ENCODE data around the gene ATG14. TPM values are rescaled to one million over a fixed set of nuclear protein-coding genes. Genes with fewer than 3 reads are reported as not detected.
"Not testable (repeated sequence)": the region's sequence is repeated elsewhere in the genome, so short reads cannot be mapped to it uniquely, and the experiment has no call there.

The ATG14 gene
- total RNA-seq, 4 donors from 2014 or later = 11.5 to 24.7 (median 13.4) TPM

DNA sequence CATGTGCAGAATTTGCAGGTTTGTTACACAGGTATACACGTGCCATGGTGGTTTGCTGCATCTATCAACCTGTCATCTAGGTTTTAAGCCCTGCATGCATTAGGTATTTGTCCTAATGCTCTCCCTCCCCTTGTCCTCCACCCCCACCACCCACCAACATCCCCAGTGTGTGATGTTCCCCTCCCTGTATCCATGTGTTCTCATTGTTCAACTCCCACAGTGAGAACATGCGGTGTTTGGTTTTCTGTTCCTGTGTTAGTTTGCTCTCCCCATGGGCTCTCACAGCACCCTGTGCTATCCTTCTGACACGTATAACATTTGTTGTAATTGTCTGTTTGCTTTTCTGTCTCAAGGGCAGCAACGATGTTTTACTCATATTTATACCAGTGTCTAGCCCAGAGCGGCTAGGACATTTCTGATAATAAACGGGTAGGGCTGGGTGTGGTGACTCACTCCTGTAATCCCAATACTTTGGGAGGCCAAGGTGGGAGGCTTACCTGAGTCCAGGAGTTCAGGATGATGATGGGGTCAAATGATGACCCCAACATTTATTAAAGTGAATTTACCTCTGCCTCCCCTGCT lies 67.0 kb downstream of the ATG14 start:
- WGBS, 2 donors (ENCODE audit: low coverage in 1 of 2) = 56 to 60% methylated on average over 5 to 6 of the region's 6 CpGs
- H3K27ac ChIP-seq = peak overlapping the region; percentile 64 to 83 (median 76)

DNA sequence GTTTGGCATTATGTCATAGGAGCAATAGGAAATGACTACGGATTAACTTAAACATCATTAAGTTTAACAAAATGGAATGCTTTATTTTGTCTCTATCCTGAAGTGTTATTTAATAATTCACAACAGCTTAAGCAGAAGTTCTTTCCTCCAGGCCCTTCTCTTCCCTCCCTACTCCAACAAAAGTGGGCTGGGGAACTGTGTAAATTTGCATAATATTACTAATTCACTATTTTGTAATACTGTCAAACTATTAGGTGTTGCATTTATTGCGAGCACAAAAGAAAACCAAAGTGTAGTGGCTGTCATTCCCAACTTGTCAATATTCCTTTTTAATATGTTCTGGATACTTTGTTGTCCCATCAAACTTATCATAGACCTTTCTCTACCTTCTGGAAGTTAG lies 69.8 kb downstream of the ATG14 start:
- no peak overlapping the region for H3K4me3 ChIP-seq
- intact Hi-C loops (cut with DNase I; ENCODE audit: low total_unique reads) = no loop called here
- peak overlapping the region in 1 of 4 donors; percentile 77 for H3K27ac ChIP-seq
- H3K9me3 ChIP-seq = no peaks in the 10 kb centered on the region
- H3K36me3 ChIP-seq = no peaks in the 10 kb centered on the region
- H3K27me3 ChIP-seq = no peaks in the 10 kb centered on the region
- in situ Hi-C loops (cut with MboI; ENCODE audit: low pct_ligation_motif_present in 1 of 4, low pct_unique_long_range_greater_than_20kb in 1 of 4, low sequenced_read_pairs in 3 of 4) = no loop called here
- DNase-seq = no peak
- WGBS, 2 donors (ENCODE audit: low coverage in 1 of 2) = 80 to 89% methylated on average over 2 of the region's 2 CpGs
- H3K4me1 ChIP-seq = peaks cover 19 to 95% (median 44%) of the 10 kb centered on the region in 4 donors
- TF ChIP-seq POLR2A (IDR thresholded peaks at IDR 0.05) (no peak), EP300 (IDR thresholded peaks at IDR 0.05; ENCODE audit: low read depth) (no peak), POLR2AphosphoS5 (IDR thresholded peaks at IDR 0.05) (no peak)
- TF ChIP-seq, protein P1, sequence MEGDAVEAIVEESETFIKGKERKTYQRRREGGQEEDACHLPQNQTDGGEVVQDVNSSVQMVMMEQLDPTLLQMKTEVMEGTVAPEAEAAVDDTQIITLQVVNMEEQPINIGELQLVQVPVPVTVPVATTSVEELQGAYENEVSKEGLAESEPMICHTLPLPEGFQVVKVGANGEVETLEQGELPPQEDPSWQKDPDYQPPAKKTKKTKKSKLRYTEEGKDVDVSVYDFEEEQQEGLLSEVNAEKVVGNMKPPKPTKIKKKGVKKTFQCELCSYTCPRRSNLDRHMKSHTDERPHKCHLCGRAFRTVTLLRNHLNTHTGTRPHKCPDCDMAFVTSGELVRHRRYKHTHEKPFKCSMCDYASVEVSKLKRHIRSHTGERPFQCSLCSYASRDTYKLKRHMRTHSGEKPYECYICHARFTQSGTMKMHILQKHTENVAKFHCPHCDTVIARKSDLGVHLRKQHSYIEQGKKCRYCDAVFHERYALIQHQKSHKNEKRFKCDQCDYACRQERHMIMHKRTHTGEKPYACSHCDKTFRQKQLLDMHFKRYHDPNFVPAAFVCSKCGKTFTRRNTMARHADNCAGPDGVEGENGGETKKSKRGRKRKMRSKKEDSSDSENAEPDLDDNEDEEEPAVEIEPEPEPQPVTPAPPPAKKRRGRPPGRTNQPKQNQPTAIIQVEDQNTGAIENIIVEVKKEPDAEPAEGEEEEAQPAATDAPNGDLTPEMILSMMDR (IDR thresholded peaks at IDR 0.05) = no peak

More for the DNA sequence above, 67.0 kb downstream of the ATG14 start:
- peak in 1 of 3 donors; percentile 14 for TF ChIP-seq POLR2AphosphoS5 (IDR thresholded peaks at IDR 0.05)
- H3K36me3 ChIP-seq; in situ Hi-C loops (cut with MboI; ENCODE audit: low pct_ligation_motif_present in 1 of 4, low pct_unique_long_range_greater_than_20kb in 1 of 4, low sequenced_read_pairs in 3 of 4); H3K4me3 ChIP-seq; intact Hi-C loops (cut with DNase I; ENCODE audit: low total_unique reads); H3K27me3 ChIP-seq; H3K9me3 ChIP-seq: not testable (repeated sequence)
- H3K4me1 ChIP-seq = peaks cover 33 to 99% (median 58%) of the 10 kb centered on the region in 4 donors
- peak; percentile 64 for DNase-seq

DNA sequence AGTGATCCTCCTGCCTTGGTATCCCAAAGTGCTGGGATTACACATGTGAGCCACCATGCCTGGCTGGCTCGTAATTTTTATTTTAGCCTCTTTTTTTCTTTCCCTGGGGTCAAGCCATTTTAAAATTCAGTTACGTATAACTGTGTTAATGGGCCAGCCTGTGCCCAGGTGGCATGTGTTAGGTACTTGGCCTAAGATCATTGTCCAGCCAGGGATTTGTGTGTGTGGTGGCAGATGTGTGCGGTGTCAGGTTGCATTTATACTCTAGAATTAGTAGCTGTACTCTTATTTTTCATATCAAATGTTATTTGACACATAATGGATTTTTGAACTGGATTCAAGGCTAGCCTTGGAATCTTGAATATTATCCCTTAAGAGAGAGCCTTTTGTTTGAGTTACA lies 71.1 kb downstream of the ATG14 start:
- intact Hi-C loops (cut with DNase I; ENCODE audit: low total_unique reads) = no loop called here
- no peaks in the 10 kb centered on the region for H3K9me3 ChIP-seq
- H3K27me3 ChIP-seq = no peaks in the 10 kb centered on the region
- DNase-seq = no peak
- no peaks in the 10 kb centered on the region for H3K36me3 ChIP-seq
- no peak overlapping the region for H3K27ac ChIP-seq
- H3K4me1 ChIP-seq = peaks cover 10 to 94% (median 41%) of the 10 kb centered on the region in 4 donors
- in situ Hi-C loops (cut with MboI; ENCODE audit: low pct_ligation_motif_present in 1 of 4, low pct_unique_long_range_greater_than_20kb in 1 of 4, low sequenced_read_pairs in 3 of 4) = no loop called here
- no peak overlapping the region for H3K4me3 ChIP-seq
- TF ChIP-seq POLR2AphosphoS5 (IDR thresholded peaks at IDR 0.05) = no peak
- TF ChIP-seq EP300 (IDR thresholded peaks at IDR 0.05; ENCODE audit: low read depth) = no peak
- TF ChIP-seq POLR2A (IDR thresholded peaks at IDR 0.05) = no peak
- TF ChIP-seq, protein P1 (IDR thresholded peaks at IDR 0.05) = no peak
- WGBS, 2 donors (ENCODE audit: low coverage in 1 of 2) = 94 to 100% methylated on average over 3 of the region's 3 CpGs

DNA sequence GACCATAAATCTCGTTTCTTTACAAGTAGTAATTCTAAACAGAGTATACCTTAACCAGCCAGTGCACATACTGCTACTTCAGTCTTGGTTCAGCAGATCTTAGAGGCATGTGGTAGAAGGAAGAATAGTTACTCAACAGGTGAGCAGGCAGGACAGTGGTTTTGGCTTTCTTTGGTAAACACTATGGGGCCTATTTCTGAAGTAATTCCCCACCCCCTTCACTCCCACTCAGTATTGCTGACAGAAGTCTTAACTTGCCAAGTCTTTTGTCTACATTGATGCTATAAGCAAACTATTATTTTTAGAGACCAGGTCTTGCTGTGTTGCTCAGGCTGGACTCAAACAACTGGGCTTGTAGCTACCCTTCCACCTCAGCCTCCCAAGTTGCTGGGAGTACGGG lies 71.9 kb downstream of the ATG14 start:
- 38 to 63% methylated on average over 2 of the region's 2 CpGs for WGBS, 2 donors (ENCODE audit: low coverage in 1 of 2)
- H3K27ac ChIP-seq = no peak overlapping the region
- no peaks in the 10 kb centered on the region for H3K36me3 ChIP-seq
- no peak for TF ChIP-seq POLR2A (IDR thresholded peaks at IDR 0.05)
- no peak for TF ChIP-seq EP300 (IDR thresholded peaks at IDR 0.05; ENCODE audit: low read depth)
- TF ChIP-seq, protein P1 (IDR thresholded peaks at IDR 0.05) = no peak
- TF ChIP-seq POLR2AphosphoS5 (IDR thresholded peaks at IDR 0.05) = no peak
- no peaks in the 10 kb centered on the region for H3K27me3 ChIP-seq
- in situ Hi-C loops (cut with MboI; ENCODE audit: low pct_ligation_motif_present in 1 of 4, low pct_unique_long_range_greater_than_20kb in 1 of 4, low sequenced_read_pairs in 3 of 4) (no loop called here), intact Hi-C loops (cut with DNase I; ENCODE audit: low total_unique reads) (no loop called here)
- H3K4me3 ChIP-seq = no peak overlapping the region
- H3K4me1 ChIP-seq = peaks cover 11 to 94% (median 41%) of the 10 kb centered on the region in 4 donors
- no peak for DNase-seq
- no peaks in the 10 kb centered on the region for H3K9me3 ChIP-seq

DNA sequence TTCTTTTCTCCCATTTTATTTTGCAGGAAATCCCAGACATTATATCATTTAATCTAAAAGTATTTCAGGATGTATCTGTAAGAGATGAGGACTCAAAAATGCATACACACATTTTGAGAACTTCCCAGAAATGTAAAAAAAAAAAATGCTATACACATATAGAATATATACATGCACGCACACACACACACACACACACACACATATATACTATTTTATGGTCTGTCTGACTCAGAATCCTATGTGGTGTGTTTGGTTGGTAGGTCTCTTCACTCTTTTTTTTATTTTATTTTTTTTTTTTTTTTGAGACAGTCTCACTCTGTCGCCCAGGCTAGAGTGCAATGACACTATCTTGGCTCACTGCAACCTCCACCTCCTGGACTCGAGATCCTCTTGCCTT lies 74.9 kb downstream of the ATG14 start:
- WGBS, 2 donors (ENCODE audit: low coverage in 1 of 2) = 68 to 84% methylated on average over 3 of the region's 3 CpGs
- TF ChIP-seq, protein P1 (IDR thresholded peaks at IDR 0.05) = no peak
- no peak for TF ChIP-seq POLR2AphosphoS5 (IDR thresholded peaks at IDR 0.05)
- TF ChIP-seq POLR2A (IDR thresholded peaks at IDR 0.05) = no peak
- no peak for TF ChIP-seq EP300 (IDR thresholded peaks at IDR 0.05; ENCODE audit: low read depth)
- Histone ChIP-seq H3K9me3 (no peaks in the 10 kb centered on the region), H3K4me1 (peaks cover 22 to 93% (median 46%) of the 10 kb centered on the region in 4 donors), H3K27ac (peak overlapping the region in 3 of 4 donors; percentile 10 to 28 (median 19)), H3K4me3 (no peak overlapping the region), H3K36me3 (no peaks in the 10 kb centered on the region), H3K27me3 (no peaks in the 10 kb centered on the region)
- intact Hi-C loops (cut with DNase I; ENCODE audit: low total_unique reads) (no loop called here), in situ Hi-C loops (cut with MboI; ENCODE audit: low pct_ligation_motif_present in 1 of 4, low pct_unique_long_range_greater_than_20kb in 1 of 4, low sequenced_read_pairs in 3 of 4) (no loop called here)
- DNase-seq = no peak

Measured in transverse colon (tissue), 4 donors.